Measurements from ENCODE around the gene SZRD1.

DNA sequence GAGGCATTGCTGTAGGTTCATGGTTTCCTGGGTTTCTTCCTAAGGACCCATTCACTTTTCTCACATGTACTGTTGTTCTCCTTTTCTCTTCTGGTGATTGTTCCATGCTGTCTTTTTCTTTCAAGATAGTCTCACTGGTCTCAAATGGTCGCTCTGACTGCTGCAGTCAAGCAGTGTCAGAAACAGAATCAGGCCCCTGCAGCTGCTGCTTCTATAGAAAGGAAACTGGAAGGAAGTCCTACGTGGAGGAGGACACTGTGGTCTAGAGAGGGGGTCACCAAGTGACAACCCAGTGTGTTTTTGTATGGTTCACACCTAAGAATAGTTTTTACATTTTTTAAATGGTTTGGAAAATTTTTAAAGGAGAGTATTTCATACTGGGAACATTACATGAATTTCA, 75.9 kb downstream of the SZRD1 start:
- TF ChIP-seq EZH2 (IDR thresholded peaks at IDR 0.05; ENCODE audit: borderline replicate concordance, insufficient read depth, low read depth, low read length, poor library complexity, severe bottlenecking) = no peak
- TF ChIP-seq, protein P1, sequence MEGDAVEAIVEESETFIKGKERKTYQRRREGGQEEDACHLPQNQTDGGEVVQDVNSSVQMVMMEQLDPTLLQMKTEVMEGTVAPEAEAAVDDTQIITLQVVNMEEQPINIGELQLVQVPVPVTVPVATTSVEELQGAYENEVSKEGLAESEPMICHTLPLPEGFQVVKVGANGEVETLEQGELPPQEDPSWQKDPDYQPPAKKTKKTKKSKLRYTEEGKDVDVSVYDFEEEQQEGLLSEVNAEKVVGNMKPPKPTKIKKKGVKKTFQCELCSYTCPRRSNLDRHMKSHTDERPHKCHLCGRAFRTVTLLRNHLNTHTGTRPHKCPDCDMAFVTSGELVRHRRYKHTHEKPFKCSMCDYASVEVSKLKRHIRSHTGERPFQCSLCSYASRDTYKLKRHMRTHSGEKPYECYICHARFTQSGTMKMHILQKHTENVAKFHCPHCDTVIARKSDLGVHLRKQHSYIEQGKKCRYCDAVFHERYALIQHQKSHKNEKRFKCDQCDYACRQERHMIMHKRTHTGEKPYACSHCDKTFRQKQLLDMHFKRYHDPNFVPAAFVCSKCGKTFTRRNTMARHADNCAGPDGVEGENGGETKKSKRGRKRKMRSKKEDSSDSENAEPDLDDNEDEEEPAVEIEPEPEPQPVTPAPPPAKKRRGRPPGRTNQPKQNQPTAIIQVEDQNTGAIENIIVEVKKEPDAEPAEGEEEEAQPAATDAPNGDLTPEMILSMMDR (IDR thresholded peaks at IDR 0.05) = no peak

Data from B cell (primary cell).